Hindlimb muscle (tissue), 1 donor: ENCODE measurements around the gene SKI. TPM values are rescaled to one million over a fixed set of nuclear protein-coding genes. Genes with fewer than 3 reads are reported as not detected.

Source experiments
- DNase-seq: peaks from one replicate; pipeline ENCODE4 v3.0.0-alpha.2; 2013
- polyA plus RNA-seq: library from polyadenylated mRNA; unstranded; fragments of 120-200 nt; gene quantifications from one replicate; pipeline ENCODE4 v1.2.1, GENCODE V29; 2013; ENCODE audit not compliant: insufficient read length

The SKI gene
- polyA plus RNA-seq, 1 donor, result 70.0 TPM

DNA sequence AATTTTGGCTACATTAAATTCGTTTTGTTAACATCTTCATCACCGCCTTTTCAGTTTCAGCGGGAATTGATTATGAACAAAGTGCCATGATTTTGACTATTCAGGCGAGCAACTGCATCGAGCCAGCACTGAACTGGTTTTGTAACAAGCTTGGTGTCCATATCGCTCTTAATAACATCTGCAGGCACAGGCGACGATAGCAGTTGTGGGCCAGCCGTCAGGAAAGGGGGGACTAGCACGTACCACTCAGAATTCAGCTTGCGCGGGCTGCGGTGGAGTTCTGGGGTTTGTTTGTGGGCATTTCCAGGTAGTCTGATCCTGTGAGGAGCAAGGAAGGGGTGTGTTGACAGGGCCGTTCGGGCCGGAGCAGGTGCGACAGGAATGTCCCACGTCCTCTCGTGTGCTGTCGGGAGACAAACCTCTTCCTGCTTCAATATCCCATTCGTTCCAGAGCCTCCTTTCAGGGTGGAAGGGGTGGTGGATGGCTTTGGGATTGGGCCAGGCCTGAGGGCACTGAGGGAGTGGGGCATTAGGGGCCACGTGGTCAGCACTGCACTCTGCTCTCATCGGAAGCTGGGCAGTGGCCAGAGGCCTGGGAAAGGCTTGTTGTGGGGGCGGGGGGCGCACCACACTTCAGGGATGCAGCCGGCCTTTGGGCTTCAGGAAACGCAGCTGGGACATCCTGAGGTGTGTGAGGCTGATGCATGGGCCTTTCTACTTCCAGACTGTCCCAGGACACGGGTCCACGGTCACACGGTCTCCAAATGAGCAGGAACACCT lies 39.1 kb downstream of the SKI start:
- DNase-seq, result no peak

DNA sequence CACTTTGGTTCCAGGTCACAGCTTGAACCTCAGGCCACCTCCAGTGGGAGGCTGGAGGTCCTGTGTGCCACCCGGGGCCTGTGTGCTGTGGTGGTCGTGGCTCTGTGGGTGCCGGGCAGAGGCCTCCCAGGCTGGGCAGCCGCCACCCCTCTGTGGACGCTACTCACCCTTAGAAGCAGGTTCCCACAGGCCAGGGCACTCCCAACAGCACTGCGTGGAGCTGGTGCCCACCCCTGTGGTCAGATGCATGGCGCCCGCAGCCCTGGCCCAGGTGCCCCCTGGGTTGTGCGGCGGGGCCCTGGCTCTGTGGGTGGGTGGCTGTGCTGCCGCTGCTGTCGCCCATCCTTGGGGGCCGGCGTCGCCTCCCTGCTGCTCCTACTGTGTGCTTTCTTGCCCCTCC lies 39.7 kb downstream of the SKI start:
- no peak for DNase-seq

DNA sequence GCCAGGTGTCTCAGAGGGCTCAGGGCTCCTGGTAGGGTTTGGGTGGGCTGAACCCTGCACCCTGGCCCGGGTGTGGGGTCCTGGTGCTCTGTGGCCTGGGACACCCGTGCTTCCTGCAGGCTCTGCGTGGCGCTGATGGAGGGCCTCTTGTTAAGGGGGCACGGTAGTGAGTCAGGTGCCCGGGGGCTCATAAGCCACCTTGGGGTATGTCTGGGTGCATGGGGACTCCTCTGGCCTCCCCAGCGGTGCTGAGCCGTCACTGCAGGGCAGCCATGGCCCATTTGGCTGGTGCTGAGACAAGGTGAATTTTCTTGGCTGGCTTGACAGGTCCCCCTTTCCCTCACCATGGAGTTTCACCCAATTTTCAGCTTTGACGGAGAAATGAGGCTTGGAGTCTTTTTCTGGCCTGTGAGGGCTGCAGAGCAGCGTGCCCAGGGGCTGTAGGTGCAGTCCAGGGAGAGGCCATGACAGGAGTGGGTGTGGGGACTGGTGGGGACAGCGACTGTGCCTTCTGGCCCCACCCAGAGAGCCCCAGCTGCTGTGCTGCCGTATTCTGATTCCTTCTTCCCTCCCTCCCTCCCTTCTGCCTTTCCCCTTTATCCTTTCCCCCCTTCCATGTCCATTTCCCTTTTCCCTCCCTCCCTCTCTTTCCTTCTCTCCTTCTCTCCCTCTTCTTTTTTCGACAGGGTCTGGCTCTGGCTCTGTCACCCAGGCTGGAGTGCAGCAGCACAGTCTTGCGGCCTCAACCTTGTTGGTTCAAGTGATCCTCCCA lies 40.4 kb downstream of the SKI start:
- DNase-seq, result no peak

DNA sequence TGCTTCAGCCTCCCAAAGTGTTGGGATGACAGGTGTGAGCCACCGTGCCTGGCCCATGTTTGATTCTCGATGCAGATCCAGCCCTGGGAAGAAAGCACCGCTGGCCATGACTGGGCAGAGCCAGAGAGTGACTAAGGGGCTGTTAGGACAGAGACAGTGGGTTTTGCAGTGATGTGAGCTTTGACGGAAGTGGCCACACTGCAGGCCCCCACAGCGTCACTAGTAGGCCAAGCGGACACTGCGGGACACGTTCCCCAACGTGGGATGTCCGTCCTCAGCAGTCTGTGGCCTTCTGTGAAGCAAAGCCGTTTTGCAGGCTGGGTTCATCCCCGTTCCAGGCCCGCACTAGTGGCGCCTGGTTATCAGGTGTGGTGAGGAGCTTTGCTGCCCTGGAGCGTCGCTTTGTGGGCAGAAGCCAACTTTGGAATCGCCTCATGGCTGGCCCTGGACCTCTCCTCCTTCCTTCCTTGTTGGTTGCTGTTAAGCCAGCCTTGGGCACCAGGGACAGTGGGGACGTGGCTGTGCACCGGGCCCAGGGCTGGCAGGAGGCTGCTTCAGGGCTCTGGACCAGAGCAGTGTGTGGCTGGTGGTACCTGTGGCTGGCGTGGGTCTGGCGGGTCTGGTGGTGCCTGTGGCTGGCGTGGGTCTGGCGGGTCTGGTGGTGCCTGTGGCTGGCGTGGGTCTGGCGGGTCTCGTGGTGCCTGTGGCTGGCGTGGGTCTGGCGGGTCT lies 41.2 kb downstream of the SKI start:
- DNase-seq, result no peak

DNA sequence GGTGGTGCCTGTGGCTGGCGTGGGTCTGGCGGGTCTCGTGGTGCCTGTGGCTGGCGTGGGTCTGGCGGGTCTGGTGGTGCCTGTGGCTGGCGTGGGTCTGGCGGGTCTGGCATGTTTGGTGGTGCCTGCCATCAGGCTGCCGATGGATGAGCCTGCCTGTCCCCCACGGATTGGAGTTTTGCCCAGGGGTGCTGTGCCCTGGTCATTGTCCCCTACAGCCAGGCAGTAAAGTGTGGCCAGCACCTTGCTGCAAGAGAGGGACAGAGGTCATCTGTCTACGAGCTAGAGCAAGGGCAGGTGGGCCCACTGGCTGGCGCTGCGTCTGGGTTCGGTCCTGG lies 41.8 kb downstream of the SKI start:
- DNase-seq, result no peak

DNA sequence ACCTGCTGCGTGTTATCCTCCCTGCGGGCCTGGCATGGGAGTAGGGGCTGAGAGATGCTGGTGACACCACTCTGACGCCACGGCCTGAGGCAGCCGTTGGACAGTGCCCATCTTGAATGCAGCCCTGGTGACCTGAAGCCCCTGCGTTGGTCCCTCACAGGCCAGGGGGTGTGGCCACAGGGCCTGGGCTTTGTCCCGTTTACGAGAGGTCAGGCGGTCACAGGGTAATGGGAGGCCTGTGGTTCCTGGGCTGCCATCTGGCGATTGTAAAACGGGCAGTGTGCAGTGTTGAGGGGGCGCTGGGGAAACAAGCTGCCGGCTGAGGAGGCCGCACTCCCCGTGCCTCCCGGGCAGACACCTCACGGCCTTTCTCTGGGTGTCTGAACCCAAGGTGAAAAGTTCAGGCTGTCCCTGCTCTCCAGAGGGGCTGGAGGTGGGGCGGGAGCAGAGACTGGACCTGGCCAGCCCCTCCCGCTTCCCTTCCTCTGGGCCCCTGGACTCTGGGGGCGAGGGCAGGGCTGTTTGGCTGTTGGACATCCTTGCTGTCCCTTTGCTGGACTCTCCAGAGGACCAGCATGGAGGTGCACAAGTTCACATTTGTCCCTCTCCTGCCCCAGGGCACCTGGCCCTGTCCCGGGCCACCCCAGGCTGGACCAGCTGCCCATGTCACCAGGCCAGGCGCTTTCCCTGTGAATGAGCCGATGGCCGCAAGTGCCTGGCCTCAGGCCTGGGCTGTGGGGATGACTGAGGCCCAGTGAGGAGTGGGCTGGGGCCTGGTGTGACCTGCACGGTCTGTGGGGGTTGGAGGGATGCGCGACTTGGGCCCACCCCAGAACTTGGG lies 42.4 kb downstream of the SKI start:
- DNase-seq, result no peak

DNA sequence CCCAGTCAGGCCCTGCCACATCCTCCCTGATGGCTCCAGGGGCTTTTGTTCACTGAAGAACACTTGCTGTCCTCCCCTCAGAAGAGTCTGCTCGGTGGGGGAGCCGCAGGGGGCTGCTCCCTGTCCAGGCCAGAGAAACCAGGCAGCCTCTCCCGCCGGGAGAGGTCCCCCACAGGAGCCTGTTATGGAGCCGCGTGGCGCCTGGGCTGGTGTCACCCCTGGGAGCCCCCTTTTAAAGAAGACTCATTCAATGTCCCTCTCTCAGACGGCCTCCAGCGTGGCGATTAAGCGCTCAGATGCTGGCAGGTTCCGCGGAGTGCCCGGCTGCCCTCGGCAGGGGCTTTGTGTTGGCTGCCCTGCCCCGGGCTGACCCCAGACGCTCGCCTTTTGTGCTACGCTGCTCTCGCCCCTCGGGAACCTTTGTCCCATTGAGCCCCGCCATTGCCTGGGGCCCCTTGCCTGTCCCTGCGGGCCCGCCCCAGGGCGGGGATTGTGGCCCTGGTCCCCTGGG lies 43.1 kb downstream of the SKI start:
- DNase-seq, result no peak

DNA sequence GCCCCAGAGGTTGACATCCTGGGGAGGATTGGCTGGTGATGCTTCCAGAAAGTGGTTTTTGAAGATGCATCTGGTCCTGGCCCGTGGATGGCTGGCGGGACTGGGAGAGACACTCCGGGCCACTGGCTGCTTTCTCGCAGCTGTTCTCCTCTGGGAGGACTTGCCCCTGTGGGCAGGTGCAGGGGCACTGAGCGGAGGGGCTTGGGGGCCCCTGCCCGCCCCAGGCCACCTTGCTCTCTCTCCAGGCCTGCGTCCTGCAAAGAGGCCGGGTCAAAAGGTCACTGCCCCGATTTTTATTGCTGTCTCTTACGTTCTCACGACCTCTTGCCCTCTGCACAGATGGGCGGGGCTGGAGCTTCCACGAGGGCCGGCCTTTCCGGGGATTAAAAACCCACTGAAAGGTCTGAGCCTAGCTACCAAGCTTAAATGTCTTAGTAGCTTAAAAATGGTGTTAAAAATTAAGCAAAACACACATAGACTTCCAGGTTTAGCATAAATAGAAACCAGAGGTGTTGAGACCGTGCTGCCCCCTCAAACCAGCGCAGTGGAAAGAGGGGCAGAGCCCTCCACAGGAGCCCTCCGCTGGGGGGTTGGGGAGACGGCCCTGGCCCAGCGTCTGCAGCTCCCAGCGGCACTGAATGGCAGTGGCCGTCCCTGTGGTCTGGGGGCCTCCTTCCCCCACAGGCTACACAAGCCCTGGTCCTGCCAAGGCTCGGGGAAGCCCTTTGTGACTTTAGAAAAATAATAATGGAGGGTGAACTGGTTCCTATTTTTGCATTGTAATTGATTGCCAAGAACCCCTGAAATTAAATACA lies 43.9 kb downstream of the SKI start:
- no peak for DNase-seq

DNA sequence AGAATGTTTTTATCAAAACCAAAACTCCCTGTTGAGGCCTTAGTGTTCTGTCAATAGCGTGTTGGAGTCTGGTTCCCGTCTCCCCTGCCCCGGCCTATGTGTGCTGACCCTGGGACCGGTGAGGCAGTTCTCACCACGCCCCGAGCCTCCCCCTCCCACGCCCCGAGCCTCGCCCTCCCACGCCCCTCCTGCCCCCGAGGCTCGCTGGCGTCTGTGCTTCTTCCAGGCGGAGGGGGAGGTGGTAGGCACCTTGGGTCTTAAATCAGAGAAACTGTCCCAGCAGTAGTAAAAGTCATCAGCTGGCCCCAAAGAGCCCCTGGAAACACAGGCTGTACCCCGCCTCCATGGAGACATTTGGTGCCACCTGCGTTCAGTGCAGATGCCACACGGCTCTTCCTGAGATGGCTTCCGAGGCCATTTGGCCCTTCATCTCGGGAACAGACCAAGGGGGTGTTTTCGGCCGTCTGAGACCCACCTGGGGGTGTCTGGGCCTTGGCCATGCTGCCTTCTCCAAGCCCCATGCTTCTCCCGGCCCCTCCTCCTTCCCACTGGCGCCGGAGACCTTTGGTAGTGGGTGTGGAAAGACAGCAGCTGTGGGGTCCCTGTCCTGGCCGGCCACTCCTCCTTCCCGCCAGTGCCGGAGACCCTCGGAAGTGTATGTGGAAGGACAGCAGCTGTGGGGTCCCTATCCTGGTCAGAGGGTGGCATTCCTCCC lies 44.7 kb downstream of the SKI start:
- no peak for DNase-seq

DNA sequence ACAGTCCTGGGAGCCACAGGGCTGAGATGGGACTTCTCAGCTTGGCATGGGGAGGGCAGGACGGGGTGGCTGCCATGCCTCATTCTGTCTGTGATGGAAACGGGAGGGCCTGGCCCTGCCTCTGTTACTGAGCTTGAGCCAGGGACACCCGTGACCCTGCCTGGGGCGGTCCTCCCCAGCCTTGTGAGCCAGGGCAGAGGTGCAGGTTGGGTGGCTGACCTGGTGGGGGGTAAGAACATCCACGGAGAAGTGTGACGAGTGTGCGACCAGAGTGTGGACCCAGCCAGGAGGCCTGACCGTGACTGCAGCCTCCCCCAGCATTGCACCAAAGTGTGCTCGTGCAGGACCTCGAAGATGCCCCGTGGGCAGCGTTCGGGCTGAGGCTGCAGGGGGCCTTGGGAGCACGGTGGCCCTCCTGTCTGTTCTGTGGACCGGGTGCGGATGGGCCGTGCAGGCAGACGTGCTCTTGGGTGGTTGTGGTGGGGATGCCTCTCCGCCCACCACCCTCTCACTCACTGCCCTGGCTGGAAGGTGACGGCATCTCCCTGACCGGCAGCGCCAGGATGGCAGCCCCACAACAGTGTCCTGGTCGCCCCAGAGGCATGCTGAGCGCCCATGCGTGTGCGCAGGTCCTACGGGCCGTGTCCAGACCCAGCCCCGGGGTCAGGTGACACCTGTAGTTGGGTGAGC lies 45.4 kb downstream of the SKI start:
- DNase-seq, result no peak

DNA sequence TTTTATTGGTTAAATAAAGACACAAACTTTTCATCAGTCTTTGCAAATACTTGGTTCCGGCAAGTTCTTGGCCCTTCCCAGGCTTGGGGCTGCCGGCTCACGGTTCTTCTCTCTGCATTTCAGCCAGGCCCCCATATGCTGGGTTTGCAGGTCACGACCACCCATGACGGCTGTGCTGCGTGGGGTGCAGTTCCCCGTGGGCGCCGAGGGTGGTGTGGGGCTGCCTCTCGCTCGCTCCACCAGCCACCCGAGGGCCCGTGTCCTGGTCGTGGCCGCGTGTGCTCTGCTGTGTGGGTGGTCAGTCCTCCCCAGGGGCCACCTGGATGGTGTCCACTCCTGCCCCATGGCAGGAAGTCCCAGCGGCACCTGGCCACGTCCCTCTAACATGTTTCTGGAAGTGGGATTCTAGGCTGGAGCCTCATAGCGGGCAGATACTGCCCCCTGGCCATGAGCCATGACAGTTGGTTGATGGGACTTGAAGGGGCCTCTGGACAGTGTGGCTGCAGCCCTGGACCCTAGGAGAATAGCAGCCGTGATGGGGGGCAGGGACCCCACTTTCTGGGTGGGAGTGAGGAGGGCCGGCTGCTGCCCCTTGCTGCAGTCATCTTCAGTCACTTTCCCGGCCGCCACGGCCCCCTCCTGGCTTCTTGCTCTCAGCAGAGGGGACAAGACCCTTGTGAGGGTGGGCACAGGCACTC lies 46.3 kb downstream of the SKI start:
- DNase-seq, result no peak

DNA sequence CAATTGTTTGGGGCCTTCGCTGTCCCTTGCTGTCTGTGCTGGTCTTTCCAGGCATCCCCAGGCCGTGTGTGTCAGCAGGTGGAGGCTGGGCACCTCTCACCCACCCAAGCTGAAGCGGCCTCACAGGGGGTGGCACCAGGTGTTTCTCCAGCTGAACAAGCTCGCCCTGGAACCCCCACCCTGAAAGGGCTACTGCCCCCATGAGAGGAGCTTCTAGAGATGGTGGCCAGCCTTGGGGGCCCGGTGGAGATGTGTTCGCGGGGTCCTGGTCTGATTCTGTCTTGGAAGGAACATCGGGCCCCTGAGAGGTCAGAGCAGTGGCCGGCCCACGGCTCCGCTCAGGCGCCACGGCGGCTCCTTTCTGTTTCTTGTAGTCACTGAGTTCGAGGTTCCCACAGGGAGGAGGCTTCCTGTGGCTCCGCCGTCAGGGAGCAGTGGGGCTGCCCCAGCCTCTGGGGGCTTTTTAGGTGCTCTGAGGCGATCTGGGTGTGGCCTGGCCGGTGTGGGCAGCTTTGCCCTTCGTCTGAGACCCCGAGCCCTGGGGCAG lies 46.9 kb downstream of the SKI start:
- DNase-seq, result no peak

DNA sequence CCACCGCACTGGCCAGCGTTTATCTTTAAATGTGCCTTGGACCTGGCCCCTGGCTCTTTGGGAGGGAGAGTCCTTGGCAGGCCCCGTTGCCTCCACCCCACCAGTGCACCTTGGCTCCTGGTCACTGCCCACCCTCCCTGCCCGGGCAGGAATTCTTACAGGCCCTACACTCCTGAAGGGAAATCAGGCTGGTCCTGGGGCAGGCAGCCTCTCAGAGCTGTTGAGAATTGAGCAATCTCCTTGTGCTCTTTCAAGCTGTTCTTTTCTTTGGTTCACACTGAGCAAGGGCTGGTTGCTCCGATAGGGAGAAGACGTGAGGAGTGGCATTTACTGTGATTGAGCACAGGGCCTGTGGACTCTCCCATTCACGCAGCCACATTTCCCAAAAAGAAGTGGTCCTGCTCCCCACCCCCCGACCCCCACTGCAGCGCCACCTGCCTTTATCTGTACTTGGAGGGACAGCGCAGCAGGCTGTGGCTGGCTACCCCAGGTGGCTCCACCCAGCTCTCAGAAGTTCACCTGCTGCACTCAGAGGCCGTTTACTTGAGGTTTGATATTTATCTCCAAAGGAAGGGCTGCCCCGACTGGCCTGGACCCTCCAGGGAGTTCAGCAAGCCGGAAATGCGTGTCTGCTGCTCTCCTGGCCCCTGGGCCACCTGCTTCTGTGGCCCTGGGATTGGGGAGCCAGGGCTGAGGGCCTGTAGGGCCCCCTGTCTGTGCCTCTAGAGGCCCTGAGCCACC lies 47.8 kb downstream of the SKI start:
- DNase-seq, result no peak

DNA sequence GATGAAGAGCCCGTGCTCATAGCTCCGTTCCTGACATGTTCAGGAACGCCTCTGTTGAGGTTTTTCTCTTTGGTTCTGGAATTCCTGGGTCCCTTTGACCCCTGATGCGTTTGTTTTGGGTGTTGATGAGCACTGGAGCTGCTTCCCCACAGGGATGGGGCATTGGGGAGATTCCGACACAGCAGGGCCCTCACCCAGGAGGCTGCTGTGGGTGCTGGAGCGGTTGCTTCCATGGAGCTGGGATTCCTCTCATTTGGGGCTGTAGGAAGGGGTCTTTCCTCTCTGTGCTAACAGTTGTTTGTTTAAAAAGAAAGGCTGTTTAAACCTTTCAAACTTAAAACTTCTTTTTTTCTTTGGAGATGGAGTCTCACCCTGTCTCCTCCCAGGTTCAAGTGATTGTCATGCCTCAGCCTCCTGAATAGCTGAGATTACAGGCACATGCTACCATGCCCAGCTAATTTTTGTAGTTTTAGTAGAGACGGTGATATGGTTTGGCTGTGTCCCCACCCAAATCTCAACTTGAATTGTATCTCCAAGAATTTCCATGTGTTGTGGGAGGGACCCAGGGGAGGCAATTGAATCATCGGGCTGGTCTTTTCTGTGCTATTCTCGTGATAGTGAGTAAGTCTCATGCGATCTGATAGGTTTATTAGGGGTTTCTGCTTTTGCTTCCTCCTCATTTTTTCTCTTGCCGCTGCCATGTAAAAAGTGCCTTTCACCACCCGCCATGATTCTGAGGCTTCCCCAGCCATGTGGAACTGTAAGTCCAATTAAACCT lies 48.9 kb downstream of the SKI start:
- no peak for DNase-seq

DNA sequence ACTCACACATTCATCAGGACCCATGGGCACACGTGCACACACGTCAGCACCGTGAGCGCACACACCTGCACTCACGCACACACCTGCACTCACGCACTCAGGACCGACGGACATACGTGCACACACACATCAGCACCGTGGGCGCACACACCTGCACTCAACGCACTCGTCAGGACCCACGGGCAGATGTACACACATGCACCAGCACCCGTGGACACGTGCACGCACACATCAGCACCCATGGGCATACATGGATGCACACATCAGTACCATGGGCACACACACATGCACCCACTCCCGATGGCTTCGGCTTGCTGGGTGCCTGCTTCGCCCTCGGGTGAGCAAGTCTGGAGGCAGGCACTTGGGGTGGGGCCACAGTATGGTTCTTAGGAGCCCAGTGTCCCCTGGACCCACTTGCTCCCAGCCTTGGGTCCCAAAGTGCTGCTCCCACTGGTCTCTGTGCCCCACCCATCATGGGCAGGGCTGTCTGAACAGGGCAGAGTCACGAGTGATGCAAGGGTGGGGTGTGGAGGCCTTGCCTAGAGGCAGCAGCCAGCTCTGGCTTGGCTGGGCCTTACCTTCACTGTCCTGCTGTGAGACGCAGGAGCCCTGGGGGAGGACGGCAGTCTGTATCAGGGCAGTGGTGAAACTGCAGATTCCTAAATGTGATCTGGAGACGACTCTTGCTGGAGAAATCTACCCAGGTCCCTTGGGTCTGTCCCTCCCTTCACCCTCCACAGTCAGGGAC lies 49.8 kb downstream of the SKI start:
- DNase-seq, result no peak

DNA sequence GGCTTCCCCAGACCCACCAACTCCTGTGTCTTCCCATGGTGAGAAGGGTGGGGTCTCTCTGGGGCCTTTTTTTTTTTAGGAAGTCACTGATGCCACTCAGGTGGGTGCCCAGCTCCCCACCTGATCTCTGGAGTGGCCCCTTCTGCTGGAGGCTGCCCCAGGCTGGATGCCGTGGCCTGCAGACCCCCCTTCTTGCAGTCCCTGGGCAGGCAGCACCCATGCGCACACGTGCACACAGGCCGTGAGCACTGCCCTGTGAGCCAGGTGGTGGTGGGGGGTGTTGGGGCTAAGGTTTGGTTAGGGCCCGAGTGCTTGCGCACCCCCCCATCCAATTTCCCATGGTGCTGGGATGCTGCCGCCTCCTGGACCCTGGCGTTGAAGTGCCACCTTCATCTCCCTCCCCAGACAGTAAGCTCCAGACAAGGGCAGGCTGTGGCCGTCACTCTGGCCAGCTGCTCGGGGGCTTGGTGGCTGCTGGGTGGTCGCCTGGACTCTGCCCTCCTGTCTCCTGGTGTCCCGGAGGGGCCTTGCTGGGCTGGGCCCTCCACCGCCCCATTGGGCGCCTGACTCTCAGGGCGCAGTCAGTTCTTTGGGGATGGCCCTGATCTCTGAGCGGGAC lies 50.6 kb downstream of the SKI start:
- no peak for DNase-seq
